C4-2B (cell line): ENCODE results near the gene ACE.

ENCODE experiments used
- ZFX ChIP-seq: fragments of 450-650 bp; IDR thresholded peaks from 2 replicates; pipeline ENCODE4 v1.6.1; 2017
- TF ChIP-seq, protein P1 (sequence below): fragments of 450-650 bp; conservative IDR thresholded peaks from 2 replicates; pipeline ENCODE4 v1.5.1; 2017; ENCODE audit warnings: mild to moderate bottlenecking

DNA sequence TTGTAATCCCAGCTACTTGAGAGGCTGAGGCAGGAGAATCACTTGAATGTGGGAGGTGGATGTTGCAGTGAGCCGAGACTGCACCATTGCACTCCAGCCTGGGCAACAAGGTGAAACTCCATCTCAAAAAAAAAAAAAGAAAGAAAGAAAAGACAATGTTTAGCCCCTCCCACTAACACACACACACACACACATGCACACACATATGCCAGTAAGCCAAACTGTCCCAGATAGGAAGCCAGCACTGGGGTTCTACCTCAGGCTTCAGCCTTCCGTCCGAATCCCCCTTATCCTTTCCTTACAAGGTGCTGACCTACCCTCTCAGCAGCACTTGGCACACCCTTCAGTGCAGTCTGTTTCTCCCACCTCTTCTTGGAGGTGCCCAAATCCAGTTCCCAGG lies 37.6 kb downstream of the ACE start:
- TF ChIP-seq, protein P1, sequence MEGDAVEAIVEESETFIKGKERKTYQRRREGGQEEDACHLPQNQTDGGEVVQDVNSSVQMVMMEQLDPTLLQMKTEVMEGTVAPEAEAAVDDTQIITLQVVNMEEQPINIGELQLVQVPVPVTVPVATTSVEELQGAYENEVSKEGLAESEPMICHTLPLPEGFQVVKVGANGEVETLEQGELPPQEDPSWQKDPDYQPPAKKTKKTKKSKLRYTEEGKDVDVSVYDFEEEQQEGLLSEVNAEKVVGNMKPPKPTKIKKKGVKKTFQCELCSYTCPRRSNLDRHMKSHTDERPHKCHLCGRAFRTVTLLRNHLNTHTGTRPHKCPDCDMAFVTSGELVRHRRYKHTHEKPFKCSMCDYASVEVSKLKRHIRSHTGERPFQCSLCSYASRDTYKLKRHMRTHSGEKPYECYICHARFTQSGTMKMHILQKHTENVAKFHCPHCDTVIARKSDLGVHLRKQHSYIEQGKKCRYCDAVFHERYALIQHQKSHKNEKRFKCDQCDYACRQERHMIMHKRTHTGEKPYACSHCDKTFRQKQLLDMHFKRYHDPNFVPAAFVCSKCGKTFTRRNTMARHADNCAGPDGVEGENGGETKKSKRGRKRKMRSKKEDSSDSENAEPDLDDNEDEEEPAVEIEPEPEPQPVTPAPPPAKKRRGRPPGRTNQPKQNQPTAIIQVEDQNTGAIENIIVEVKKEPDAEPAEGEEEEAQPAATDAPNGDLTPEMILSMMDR, result no peak
- no peak for TF ChIP-seq ZFX
